SK-N-SH (cell line): Measurements from ENCODE around the gene HNRNPH3. TPM values are rescaled to one million over a fixed set of nuclear protein-coding genes. Genes with fewer than 3 reads are reported as not detected.

Experiments
- CTCF ChIA-PET: fragments of 300-600, 350-600 bp; formaldehyde crosslinking; extraction: SDS; loops from one replicate; lab custom pipeline; 2021; lab: Yijun Ruan, JAX
- POLR2A ChIA-PET: fragments of 350-600 bp; sonication (Branson Sonifier 250); formaldehyde crosslinking; extraction: SDS; loops from one replicate; lab custom pipeline; 2020; ENCODE audit warnings: antibody characterized with exemption, inconsistent platforms; lab: Yijun Ruan, JAX
- DNase-seq: peaks from one replicate; pipeline ENCODE4 v3.0.0; 2012
- H2AFZ ChIP-seq: fragments of 200-600 bp; sonication (generic); 2 replicates; pipeline ENCODE4 v1.8.1; 2016; ENCODE audit warnings: antibody characterized with exemption, mild to moderate bottlenecking, low read depth
- H3F3A ChIP-seq: fragments of 200-600 bp; sonication (generic); replicated peaks from 2 replicates; pipeline ENCODE3; 2016; ENCODE audit warnings: antibody characterized with exemption, mild to moderate bottlenecking; ENCODE audit not compliant: insufficient read depth
- H3K27ac ChIP-seq, 2 experiments: fragments of 200-500 bp in 1 of 2; fragments of 200-600 bp in 1 of 2; sonication (Bioruptor generic) in 1 of 2; sonication (generic), shearing (Covaris generic) in 1 of 2; 2 replicates each; pipeline versions ENCODE4 v1.5.1 to v1.6.1; 2014 to 2016; ENCODE audit warnings: low read depth in 2 of 2, inconsistent platforms in 1 of 2, low read length in 1 of 2, mild to moderate bottlenecking in 1 of 2, mixed read lengths in 1 of 2
- H3K27me3 ChIP-seq: fragments of 200-600 bp; sonication (generic), shearing (Covaris generic); 2 replicates; pipeline ENCODE4 v1.6.1; 2016; ENCODE audit warnings: mixed run types; ENCODE audit not compliant: insufficient read depth
- H3K36me3 ChIP-seq, 2 experiments: fragments of 200-500 bp in 1 of 2; fragments of 200-600 bp in 1 of 2; sonication (Bioruptor generic) in 1 of 2; sonication (generic) in 1 of 2; replicated peaks in 1 of 2; 2 replicates each; pipeline versions ENCODE3 to v1.5.1; 2014 to 2016; ENCODE audit warnings: low read length in 1 of 2, mild to moderate bottlenecking in 1 of 2; ENCODE audit not compliant: insufficient read depth in 2 of 2, control insufficient read depth in 1 of 2
- H3K4me1 ChIP-seq, 2 experiments: fragments of 200-500 bp in 1 of 2; fragments of 200-600 bp in 1 of 2; sonication (Bioruptor generic) in 1 of 2; sonication (generic), shearing (Covaris generic) in 1 of 2; 2 replicates each; pipeline versions ENCODE4 v1.5.1 to v1.6.1; 2014 to 2016; ENCODE audit warnings: low read depth in 1 of 2, low read length in 1 of 2, mixed run types in 1 of 2; ENCODE audit not compliant: insufficient read depth in 2 of 2, control insufficient read depth in 1 of 2
- H3K4me2 ChIP-seq: fragments of 200-600 bp; sonication (generic), shearing (Covaris generic); 2 replicates; pipeline ENCODE4 v1.6.1; 2017; ENCODE audit warnings: mixed run types
- H3K4me3 ChIP-seq, 2 experiments: fragments of 200-500 bp in 1 of 2; fragments of 200-600 bp in 1 of 2; sonication (Bioruptor generic) in 1 of 2; sonication (generic), shearing (Covaris generic) in 1 of 2; 2 replicates each; pipeline versions ENCODE4 v1.5.1 to v1.8.1; 2014 to 2016; ENCODE audit warnings: low read depth in 2 of 2, inconsistent platforms in 1 of 2, low read length in 1 of 2, mild to moderate bottlenecking in 1 of 2, mixed read lengths in 1 of 2, moderate library complexity in 1 of 2
- H3K79me2 ChIP-seq: fragments of 200-600 bp; sonication (generic); 2 replicates; pipeline ENCODE4 v1.8.1; 2017; ENCODE audit warnings: mild to moderate bottlenecking; ENCODE audit not compliant: insufficient read depth
- H3K9ac ChIP-seq: fragments of 200-600 bp; sonication (generic); 2 replicates; pipeline ENCODE4 v1.6.1; 2017; ENCODE audit warnings: mixed run types
- H3K9me2 ChIP-seq: fragments of 200-600 bp; sonication (generic); 2 replicates; pipeline ENCODE4 v1.6.1; 2017; ENCODE audit warnings: mixed run types
- H3K9me3 ChIP-seq: fragments of 200-600 bp; sonication (generic); 2 replicates; pipeline ENCODE4 v1.6.1; 2017; ENCODE audit warnings: mixed run types, mild to moderate bottlenecking, moderate library complexity
- H4K20me1 ChIP-seq: fragments of 200-600 bp; sonication (generic); 2 replicates; pipeline ENCODE4 v1.6.1; 2017; ENCODE audit warnings: mild to moderate bottlenecking, mixed run types; ENCODE audit not compliant: insufficient read depth
- CHD2 ChIP-seq: fragments of 150-350 bp; IDR thresholded peaks from 2 replicates; pipeline ENCODE4 v1.6.1; 2018; ENCODE audit warnings: low read length; ENCODE audit not compliant: partially characterized antibody
- EZH2phosphoT487 ChIP-seq: fragments of 200-600 bp; sonication (generic); IDR thresholded peaks from 2 replicates; pipeline ENCODE4 v1.6.1; 2017; ENCODE audit warnings: low read depth, mixed run types, mild to moderate bottlenecking, antibody characterized with exemption, moderate library complexity, borderline replicate concordance
- GATA2 ChIP-seq: sonication (generic); formaldehyde crosslinking; IDR thresholded peaks from 2 replicates; pipeline ENCODE4 v1.5.0; 2020; ENCODE audit warnings: mild to moderate bottlenecking, missing genetic modification reagents
- JUND ChIP-seq: IDR thresholded peaks from 2 replicates; pipeline ENCODE4 v1.4.0; 2012
- MEF2A ChIP-seq: IDR thresholded peaks from 2 replicates; pipeline ENCODE4 v1.4.0; 2012; ENCODE audit warnings: low read depth, borderline replicate concordance
- NFIC ChIP-seq: IDR thresholded peaks from 2 replicates; pipeline ENCODE4 v1.4.0; 2012; ENCODE audit warnings: borderline replicate concordance
- RCOR1 ChIP-seq: fragments of 150-350 bp; IDR thresholded peaks from 2 replicates; pipeline ENCODE4 v1.6.1; 2017; ENCODE audit warnings: antibody characterized with exemption, low read length
- RFX5 ChIP-seq: IDR thresholded peaks from 2 replicates; pipeline ENCODE4 v1.6.1; 2012; ENCODE audit warnings: mild to moderate bottlenecking, improper control_type of control experiment, low read length
- SIN3A ChIP-seq: IDR thresholded peaks from 2 replicates; pipeline ENCODE4 v1.6.1; 2012; ENCODE audit warnings: low read depth, mild to moderate bottlenecking, low read length, moderate library complexity, borderline replicate concordance
- TCF12 ChIP-seq: IDR thresholded peaks from 2 replicates; pipeline ENCODE4 v1.4.0; 2012
- TEAD4 ChIP-seq: IDR thresholded peaks from 2 replicates; pipeline ENCODE4 v1.4.0; 2012; ENCODE audit warnings: mild to moderate bottlenecking, borderline replicate concordance; ENCODE audit not compliant: insufficient read depth
- YY1 ChIP-seq: IDR thresholded peaks from 2 replicates; pipeline ENCODE4 v1.4.0; 2012; ENCODE audit warnings: low read depth, mild to moderate bottlenecking
- WGBS: methylation state at CpG from one replicate; pipeline ENCODE4 v1.1.6; 2017; ENCODE audit warnings: low lambda C conversion rate; 5-methylcytosine and 5-hydroxymethylcytosine counted together
- polyA plus RNA-seq, 3 experiments: library from polyadenylated mRNA; depleted of rRNA; stranded (reverse); fragments of >200 nt; gene quantifications; 2 replicates each; pipeline ENCODE4 v1.2.3, GENCODE V29; 2012
- TF ChIP-seq, protein P1 (sequence below): fragments of 150-350 bp; IDR thresholded peaks from 2 replicates; pipeline ENCODE4 v1.6.1; 2017; ENCODE audit warnings: antibody characterized with exemption, low read length, low read depth, borderline replicate concordance
- TF ChIP-seq, protein P2 (sequence below): fragments of 200-600 bp; sonication (generic); IDR thresholded peaks from 2 replicates; pipeline ENCODE4 v1.6.1; 2017; ENCODE audit warnings: antibody characterized with exemption, mild to moderate bottlenecking, moderate library complexity
- TF ChIP-seq, protein P3 (sequence below): IDR thresholded peaks from 2 replicates; pipeline ENCODE4; 2012
- TF ChIP-seq, protein P4 (sequence below): IDR thresholded peaks from 2 replicates; pipeline ENCODE4 v1.4.0; 2012; ENCODE audit warnings: low read depth, borderline replicate concordance
- TF ChIP-seq, protein P5 (sequence below): IDR thresholded peaks from 2 replicates; pipeline ENCODE4 v1.4.0; 2012; ENCODE audit warnings: low read depth, borderline replicate concordance
- TF ChIP-seq, protein P6 (sequence below): IDR thresholded peaks from 2 replicates; pipeline ENCODE4 v1.6.1; 2012; ENCODE audit warnings: mild to moderate bottlenecking, low read depth, low read length, moderate library complexity

The HNRNPH3 gene
- polyA plus RNA-seq, 1 of the 3 experiments (the other 2 are of a cell fraction), result 73.0 TPM

DNA sequence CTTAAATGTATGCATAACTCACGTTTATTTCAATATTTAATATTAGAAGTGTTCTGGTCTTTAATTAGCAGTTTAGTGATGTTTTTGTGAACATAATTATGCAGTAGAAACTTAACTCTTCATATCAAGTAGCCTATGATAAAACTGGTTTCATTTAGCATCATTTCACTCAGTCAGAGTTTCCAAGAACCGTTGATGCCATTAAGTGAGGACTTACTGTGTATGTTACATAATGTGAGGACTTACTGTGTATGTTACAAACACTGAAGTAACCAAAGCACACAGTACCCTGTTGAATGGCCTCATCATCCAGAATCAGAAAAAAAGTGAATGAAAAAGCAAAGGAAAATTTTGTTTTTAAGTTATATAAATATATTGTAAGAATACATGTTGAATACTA, 33.7 kb downstream of the HNRNPH3 start:
- H3K36me3 ChIP-seq, result peaks cover 31 to 68% of the 10 kb centered on the region in 2 experiments
- H3K4me2 ChIP-seq, result no peak overlapping the region
- H3K4me1 ChIP-seq, result no peaks in the 10 kb centered on the region
- CTCF ChIA-PET, result no interaction called here
- H3K27ac ChIP-seq, result no peak overlapping the region
- 91% methylated on average over 2 of the region's 2 CpGs for WGBS
- POLR2A ChIA-PET, result no interaction called here
- H3K79me2 ChIP-seq, result no peaks in the 10 kb centered on the region
- no peak overlapping the region for H3K9ac ChIP-seq
- no peaks in the 10 kb centered on the region for H3K27me3 ChIP-seq
- H3K4me3 ChIP-seq, result no peak overlapping the region
- no peak overlapping the region for H2AFZ ChIP-seq
- DNase-seq, result no peak
- H4K20me1 ChIP-seq, result no peaks in the 10 kb centered on the region
- H3K9me2 ChIP-seq, result no peaks in the 10 kb centered on the region
- TF ChIP-seq, protein P1, sequence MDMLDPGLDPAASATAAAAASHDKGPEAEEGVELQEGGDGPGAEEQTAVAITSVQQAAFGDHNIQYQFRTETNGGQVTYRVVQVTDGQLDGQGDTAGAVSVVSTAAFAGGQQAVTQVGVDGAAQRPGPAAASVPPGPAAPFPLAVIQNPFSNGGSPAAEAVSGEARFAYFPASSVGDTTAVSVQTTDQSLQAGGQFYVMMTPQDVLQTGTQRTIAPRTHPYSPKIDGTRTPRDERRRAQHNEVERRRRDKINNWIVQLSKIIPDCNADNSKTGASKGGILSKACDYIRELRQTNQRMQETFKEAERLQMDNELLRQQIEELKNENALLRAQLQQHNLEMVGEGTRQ, result no peak
- no peak for TF ChIP-seq YY1
- TF ChIP-seq RCOR1, result no peak
- TF ChIP-seq JUND, result no peak
- TF ChIP-seq CHD2, result no peak
- TF ChIP-seq, protein P2, sequence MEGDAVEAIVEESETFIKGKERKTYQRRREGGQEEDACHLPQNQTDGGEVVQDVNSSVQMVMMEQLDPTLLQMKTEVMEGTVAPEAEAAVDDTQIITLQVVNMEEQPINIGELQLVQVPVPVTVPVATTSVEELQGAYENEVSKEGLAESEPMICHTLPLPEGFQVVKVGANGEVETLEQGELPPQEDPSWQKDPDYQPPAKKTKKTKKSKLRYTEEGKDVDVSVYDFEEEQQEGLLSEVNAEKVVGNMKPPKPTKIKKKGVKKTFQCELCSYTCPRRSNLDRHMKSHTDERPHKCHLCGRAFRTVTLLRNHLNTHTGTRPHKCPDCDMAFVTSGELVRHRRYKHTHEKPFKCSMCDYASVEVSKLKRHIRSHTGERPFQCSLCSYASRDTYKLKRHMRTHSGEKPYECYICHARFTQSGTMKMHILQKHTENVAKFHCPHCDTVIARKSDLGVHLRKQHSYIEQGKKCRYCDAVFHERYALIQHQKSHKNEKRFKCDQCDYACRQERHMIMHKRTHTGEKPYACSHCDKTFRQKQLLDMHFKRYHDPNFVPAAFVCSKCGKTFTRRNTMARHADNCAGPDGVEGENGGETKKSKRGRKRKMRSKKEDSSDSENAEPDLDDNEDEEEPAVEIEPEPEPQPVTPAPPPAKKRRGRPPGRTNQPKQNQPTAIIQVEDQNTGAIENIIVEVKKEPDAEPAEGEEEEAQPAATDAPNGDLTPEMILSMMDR, result no peak
- TF ChIP-seq, protein P3, sequence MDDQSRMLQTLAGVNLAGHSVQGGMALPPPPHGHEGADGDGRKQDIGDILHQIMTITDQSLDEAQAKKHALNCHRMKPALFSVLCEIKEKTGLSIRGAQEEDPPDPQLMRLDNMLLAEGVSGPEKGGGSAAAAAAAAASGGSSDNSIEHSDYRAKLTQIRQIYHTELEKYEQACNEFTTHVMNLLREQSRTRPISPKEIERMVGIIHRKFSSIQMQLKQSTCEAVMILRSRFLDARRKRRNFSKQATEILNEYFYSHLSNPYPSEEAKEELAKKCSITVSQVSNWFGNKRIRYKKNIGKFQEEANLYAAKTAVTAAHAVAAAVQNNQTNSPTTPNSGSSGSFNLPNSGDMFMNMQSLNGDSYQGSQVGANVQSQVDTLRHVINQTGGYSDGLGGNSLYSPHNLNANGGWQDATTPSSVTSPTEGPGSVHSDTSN, result no peak
- TF ChIP-seq TEAD4, result no peak
- TF ChIP-seq MEF2A, result no peak
- TF ChIP-seq EZH2phosphoT487, result no peak
- TF ChIP-seq RFX5, result no peak
- TF ChIP-seq, protein P4, sequence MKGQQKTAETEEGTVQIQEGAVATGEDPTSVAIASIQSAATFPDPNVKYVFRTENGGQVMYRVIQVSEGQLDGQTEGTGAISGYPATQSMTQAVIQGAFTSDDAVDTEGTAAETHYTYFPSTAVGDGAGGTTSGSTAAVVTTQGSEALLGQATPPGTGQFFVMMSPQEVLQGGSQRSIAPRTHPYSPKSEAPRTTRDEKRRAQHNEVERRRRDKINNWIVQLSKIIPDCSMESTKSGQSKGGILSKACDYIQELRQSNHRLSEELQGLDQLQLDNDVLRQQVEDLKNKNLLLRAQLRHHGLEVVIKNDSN, result no peak
- H3F3A ChIP-seq, result peaks cover 18% of the 10 kb centered on the region
- H3K9me3 ChIP-seq, result no peaks in the 10 kb centered on the region

DNA sequence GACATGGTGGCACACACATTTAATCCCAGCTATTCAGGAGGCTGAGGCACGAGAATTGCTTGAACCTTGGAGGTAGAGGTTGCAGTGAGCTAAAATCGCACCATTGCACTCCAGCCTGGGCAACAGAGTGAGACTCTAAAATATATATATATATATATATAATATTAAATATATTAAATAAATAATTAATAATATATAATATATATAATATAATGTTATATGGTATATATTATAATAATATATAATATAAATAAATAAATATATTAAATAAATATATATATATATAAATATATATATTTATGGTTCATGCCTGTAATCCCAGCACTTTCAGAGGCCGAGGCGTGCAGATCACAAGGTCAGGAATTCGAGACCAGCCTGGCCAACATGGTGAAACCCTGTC, 34.7 kb downstream of the HNRNPH3 start:
- H3K9me3 ChIP-seq, result peaks cover 1% of the 10 kb centered on the region; the same call in 1 of the 2 replicates
- POLR2A ChIA-PET, result no interaction called here
- TF ChIP-seq TEAD4, result no peak
- TF ChIP-seq, protein P5, sequence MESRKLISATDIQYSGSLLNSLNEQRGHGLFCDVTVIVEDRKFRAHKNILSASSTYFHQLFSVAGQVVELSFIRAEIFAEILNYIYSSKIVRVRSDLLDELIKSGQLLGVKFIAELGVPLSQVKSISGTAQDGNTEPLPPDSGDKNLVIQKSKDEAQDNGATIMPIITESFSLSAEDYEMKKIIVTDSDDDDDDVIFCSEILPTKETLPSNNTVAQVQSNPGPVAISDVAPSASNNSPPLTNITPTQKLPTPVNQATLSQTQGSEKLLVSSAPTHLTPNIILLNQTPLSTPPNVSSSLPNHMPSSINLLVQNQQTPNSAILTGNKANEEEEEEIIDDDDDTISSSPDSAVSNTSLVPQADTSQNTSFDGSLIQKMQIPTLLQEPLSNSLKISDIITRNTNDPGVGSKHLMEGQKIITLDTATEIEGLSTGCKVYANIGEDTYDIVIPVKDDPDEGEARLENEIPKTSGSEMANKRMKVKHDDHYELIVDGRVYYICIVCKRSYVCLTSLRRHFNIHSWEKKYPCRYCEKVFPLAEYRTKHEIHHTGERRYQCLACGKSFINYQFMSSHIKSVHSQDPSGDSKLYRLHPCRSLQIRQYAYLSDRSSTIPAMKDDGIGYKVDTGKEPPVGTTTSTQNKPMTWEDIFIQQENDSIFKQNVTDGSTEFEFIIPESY, result no peak
- no peak for TF ChIP-seq GATA2 (CRISPR knock-in tag)
- TF ChIP-seq YY1, result no peak
- no peak for TF ChIP-seq NFIC
- no peak for TF ChIP-seq RFX5
- TF ChIP-seq, protein P6, sequence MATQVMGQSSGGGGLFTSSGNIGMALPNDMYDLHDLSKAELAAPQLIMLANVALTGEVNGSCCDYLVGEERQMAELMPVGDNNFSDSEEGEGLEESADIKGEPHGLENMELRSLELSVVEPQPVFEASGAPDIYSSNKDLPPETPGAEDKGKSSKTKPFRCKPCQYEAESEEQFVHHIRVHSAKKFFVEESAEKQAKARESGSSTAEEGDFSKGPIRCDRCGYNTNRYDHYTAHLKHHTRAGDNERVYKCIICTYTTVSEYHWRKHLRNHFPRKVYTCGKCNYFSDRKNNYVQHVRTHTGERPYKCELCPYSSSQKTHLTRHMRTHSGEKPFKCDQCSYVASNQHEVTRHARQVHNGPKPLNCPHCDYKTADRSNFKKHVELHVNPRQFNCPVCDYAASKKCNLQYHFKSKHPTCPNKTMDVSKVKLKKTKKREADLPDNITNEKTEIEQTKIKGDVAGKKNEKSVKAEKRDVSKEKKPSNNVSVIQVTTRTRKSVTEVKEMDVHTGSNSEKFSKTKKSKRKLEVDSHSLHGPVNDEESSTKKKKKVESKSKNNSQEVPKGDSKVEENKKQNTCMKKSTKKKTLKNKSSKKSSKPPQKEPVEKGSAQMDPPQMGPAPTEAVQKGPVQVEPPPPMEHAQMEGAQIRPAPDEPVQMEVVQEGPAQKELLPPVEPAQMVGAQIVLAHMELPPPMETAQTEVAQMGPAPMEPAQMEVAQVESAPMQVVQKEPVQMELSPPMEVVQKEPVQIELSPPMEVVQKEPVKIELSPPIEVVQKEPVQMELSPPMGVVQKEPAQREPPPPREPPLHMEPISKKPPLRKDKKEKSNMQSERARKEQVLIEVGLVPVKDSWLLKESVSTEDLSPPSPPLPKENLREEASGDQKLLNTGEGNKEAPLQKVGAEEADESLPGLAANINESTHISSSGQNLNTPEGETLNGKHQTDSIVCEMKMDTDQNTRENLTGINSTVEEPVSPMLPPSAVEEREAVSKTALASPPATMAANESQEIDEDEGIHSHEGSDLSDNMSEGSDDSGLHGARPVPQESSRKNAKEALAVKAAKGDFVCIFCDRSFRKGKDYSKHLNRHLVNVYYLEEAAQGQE, result no peak
- TF ChIP-seq SIN3A, result no peak
- TF ChIP-seq TCF12, result no peak

More for the DNA sequence above, 34.7 kb downstream of the HNRNPH3 start:
- DNase-seq, result no peak
- 99% methylated on average over 5 of the region's 5 CpGs for WGBS
- Histone ChIP-seq H3K36me3 (peaks cover 26 to 69% of the 10 kb centered on the region in 2 experiments), H3K9ac (no peak overlapping the region), H3K4me2 (no peak overlapping the region), H4K20me1 (no peaks in the 10 kb centered on the region), H3K79me2 (no peaks in the 10 kb centered on the region), H3K9me2 (no peaks in the 10 kb centered on the region), H2AFZ (no peak overlapping the region), H3K4me1 (no peaks in the 10 kb centered on the region), H3K4me3 (no peak overlapping the region), H3K27ac (no peak overlapping the region), H3F3A (peaks cover 18% of the 10 kb centered on the region), H3K27me3 (no peaks in the 10 kb centered on the region)
- CTCF ChIA-PET, result interaction anchor here (0.7 kb wide), 1 partner anchor 955 kb away, joined by 3 read pairs; no protein-coding TSS in a partner anchor
